ACC112 (cell line): Measurements from ENCODE around the gene DNAL4.

ENCODE experiments used
- H2AFZ ChIP-seq: fragments of 200-600 bp; sonication (generic); one replicate; pipeline ENCODE4 v1.6.0; 2017; ENCODE audit warnings: antibody characterized with exemption, low read length; ENCODE audit not compliant: unreplicated experiment
- H3K27ac ChIP-seq: fragments of 200-600 bp; sonication (generic); 2 replicates; pipeline ENCODE4 v1.5.1; 2014; ENCODE audit warnings: low read depth, mild to moderate bottlenecking, antibody characterized with exemption, low read length, moderate library complexity
- H3K27me3 ChIP-seq: fragments of 200-600 bp; sonication (generic); 2 replicates; pipeline ENCODE4 v1.6.1; 2014; ENCODE audit warnings: mild to moderate bottlenecking, antibody characterized with exemption, low read length, moderate library complexity, mixed read lengths; ENCODE audit not compliant: insufficient read depth
- H3K36me3 ChIP-seq: fragments of 200-600 bp; sonication (generic); 2 replicates; pipeline ENCODE4 v1.6.1; 2016; ENCODE audit warnings: mild to moderate bottlenecking, antibody characterized with exemption, low read length, moderate library complexity, mixed read lengths; ENCODE audit not compliant: insufficient read depth
- H3K4me1 ChIP-seq: fragments of 200-600 bp; sonication (generic); one replicate; pipeline ENCODE4 v1.6.1; 2016; ENCODE audit warnings: low read length, mixed read lengths; ENCODE audit not compliant: insufficient read depth, unreplicated experiment, control insufficient read depth
- H3K4me3 ChIP-seq: fragments of 200-600 bp; sonication (generic); 2 replicates; pipeline ENCODE4 v1.5.1; 2014; ENCODE audit warnings: mild to moderate bottlenecking, low read depth, low read length
- H3K79me2 ChIP-seq: fragments of 200-600 bp; sonication (generic); one replicate; pipeline ENCODE4 v1.6.0; 2016; ENCODE audit warnings: low read length; ENCODE audit not compliant: control insufficient read depth, unreplicated experiment, insufficient read depth

The DNAL4 gene, protein sequence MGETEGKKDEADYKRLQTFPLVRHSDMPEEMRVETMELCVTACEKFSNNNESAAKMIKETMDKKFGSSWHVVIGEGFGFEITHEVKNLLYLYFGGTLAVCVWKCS

DNA sequence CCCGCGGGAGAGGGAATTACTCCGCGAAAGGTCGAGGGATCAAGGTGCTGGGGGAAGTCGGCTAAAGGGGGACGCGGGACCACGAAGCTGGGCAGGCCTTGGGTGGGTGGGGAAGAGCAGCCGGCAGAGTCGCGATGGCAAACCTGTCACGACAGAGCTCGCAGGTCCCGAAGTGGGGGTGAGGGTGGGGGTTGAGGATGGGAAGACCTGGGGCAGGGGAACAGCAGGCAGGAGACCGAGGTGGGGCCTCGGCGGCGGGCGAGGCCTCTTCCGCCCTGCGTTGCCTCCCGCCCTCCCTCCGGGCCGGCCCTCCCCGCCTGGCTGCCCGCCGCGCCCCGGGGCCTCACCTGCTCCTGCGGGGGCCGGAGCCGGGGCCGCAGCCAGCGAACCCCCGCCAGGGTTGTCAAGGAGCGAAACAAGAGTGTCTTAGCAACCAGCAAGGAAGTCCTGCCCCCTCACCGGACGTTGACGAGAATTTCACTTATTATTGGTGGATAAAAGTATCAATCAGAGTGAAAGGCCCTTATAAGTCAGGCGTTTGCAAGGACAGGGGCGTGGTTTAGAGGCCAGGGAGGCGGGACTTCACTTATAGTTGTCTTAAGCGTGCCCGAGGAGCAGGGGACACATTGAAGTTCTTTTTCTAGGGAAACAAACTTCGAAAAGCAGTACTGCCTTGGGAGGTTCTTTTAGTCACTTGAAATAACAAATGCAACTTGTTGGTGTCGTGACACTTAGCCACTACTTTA lies at the start of gene DNAL4:
Gene DNAL4 (minus strand): TSS at position 423 of the 746 bp plus-strand sequence. CDS start 11,412 bp downstream, outside the sequence.
- Histone ChIP-seq H3K27me3 (no peaks in the 10 kb centered on the region), H3K4me3 (peak within 1 kb of the TSS; percentile 94), H3K36me3 (no peaks in the 10 kb centered on the region), H3K4me1 (peaks cover 13% of the 10 kb centered on the region), H2AFZ (peak within 1 kb of the TSS; percentile 78), H3K79me2 (peaks cover 11% of the 10 kb centered on the region), H3K27ac (peak within 1 kb of the TSS; percentile 51)

DNA sequence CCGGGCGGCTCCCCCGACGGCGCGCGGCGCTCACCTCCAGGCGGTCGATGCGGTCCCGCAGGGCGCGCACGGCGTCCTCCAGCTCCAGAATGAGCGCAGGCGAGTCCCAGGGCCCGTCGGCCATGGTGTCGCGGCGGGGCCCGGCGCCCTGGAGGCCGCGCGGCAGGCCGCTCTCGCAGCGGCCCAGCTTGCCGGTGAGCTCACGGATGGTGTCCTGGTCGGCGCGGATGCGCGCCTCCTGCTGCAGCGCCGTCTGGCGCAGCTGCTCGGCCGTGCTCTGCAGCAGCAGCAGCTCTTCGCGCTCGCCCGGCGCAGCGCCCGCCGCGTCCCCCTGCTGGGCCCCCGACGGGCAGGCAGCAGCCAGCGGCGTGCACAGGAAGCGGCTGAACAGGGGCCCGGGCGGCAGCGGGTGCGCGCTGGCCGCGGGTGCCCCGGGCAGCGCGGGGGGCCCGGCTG lies 49.3 kb upstream of the DNAL4 start:
- Histone ChIP-seq H3K4me1 (no peaks in the 10 kb centered on the region), H3K79me2 (no peaks in the 10 kb centered on the region), H3K27me3 (peaks cover 16% of the 10 kb centered on the region), H3K36me3 (no peaks in the 10 kb centered on the region), H3K4me3 (peak overlapping the region; percentile 69), H3K27ac (no peak overlapping the region), H2AFZ (no peak overlapping the region)

DNA sequence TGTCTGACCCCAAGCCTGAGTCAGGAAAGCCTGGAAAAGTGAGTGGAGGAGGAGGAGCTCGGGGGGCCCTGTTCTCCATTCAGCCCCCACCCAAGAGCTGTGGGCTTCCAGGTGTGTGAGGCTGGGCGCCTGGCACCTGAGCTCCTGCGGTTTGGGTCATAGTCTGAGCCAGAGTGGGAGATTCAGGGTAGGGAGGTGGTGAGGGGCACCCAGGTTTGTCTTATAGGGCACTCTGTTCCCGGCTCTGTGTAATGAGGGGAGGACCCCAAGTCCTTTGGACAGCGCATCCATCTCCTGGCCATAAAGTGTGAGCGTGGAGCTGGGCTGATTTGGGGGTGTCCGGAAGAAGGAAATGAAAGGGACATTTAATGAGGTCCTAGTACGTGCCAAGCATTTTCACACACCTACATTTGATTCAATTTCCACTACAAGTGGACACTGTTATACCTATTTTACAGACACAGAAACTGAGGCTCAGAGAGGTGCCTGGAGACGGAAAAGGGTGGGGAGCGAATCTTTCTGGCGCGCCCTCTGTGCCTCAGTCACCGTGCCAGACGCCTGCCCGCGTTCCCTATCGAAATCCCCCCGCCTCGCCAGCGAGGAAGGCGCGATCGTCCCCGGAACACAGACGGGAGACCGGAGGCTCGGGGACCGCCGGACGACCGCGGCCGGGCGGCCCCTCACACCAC lies 48.7 kb upstream of the DNAL4 start:
- H3K27ac ChIP-seq: no peak overlapping the region
- H3K27me3 ChIP-seq: peaks cover 16% of the 10 kb centered on the region
- no peak overlapping the region for H2AFZ ChIP-seq

DNA sequence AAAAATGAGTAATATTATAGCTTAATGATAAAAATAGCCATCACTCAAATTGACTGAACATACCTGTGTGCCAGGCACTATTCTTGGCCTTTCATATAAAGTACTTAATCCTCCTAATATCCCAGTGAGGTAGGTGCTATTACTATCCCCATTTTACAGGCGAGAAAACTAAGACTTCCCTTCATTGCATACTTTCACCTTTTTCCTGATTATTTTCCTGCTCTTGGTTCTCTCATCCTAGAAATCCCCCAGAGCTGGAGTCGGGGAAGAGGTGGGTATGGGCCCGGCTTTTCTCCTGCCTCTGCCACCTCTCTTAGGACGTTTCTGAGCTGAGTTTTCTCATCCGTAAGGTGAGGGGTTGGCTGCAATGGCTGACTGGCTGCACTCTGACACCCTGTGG lies 47.7 kb upstream of the DNAL4 start:
- Histone ChIP-seq H2AFZ (no peak overlapping the region), H3K79me2 (no peaks in the 10 kb centered on the region), H3K36me3 (no peaks in the 10 kb centered on the region), H3K4me1 (no peaks in the 10 kb centered on the region), H3K4me3 (no peak overlapping the region), H3K27me3 (peaks cover 16% of the 10 kb centered on the region), H3K27ac (no peak overlapping the region)

More for the DNA sequence above, 48.7 kb upstream of the DNAL4 start:
- H3K36me3 ChIP-seq: no peaks in the 10 kb centered on the region
- H3K79me2 ChIP-seq: no peaks in the 10 kb centered on the region
- H3K4me1 ChIP-seq: no peaks in the 10 kb centered on the region
- H3K4me3 ChIP-seq: peak overlapping the region; percentile 69

DNA sequence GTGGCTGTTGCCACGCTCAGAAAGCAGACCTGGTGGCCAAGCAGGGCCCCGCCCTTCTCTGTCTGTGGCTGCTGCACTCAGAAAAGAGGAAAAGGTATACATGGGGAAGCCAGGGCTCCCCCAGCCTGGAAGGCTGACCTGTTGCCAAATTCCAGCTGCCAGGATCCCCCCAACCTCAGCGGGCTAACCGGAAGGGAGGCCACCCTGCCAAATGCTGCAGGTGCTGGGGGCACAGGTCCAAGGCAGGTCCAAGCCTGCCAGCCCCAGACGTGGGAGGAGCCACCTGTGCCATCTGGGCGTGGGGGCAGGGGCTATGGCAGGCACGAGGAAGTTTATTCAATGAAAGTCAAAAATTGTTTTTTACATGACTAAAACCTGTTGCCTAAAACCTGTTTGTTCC lies 47.3 kb upstream of the DNAL4 start:
- no peaks in the 10 kb centered on the region for H3K79me2 ChIP-seq
- no peak overlapping the region for H3K4me3 ChIP-seq
- H2AFZ ChIP-seq: no peak overlapping the region
- no peaks in the 10 kb centered on the region for H3K36me3 ChIP-seq
- peaks cover 16% of the 10 kb centered on the region for H3K27me3 ChIP-seq
- no peak overlapping the region for H3K27ac ChIP-seq
- no peaks in the 10 kb centered on the region for H3K4me1 ChIP-seq

DNA sequence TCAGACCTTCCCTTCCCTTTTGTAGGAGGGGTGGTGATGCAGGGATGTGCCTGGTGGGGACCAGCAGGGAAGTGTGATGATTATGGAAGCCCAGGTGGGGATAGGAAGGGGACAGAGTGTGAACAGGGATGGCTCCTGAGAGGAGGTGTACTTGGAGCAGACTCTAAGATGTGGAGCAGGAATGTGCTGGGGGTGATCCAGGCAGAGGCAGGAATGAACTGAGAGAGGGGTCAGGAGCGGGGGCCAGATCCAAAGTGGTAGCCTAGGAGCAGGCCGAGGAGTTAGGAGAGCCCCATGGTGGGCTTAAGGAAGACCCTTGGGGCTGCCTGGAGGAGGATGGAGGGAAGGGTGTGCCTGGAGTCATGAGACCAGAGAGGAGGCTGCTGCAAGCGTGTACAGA lies 46.2 kb upstream of the DNAL4 start:
- no peak overlapping the region for H3K4me3 ChIP-seq
- H3K36me3 ChIP-seq: no peaks in the 10 kb centered on the region
- H3K27me3 ChIP-seq: peaks cover 16% of the 10 kb centered on the region
- H3K79me2 ChIP-seq: no peaks in the 10 kb centered on the region
- no peak overlapping the region for H3K27ac ChIP-seq
- H2AFZ ChIP-seq: no peak overlapping the region
- no peaks in the 10 kb centered on the region for H3K4me1 ChIP-seq

DNA sequence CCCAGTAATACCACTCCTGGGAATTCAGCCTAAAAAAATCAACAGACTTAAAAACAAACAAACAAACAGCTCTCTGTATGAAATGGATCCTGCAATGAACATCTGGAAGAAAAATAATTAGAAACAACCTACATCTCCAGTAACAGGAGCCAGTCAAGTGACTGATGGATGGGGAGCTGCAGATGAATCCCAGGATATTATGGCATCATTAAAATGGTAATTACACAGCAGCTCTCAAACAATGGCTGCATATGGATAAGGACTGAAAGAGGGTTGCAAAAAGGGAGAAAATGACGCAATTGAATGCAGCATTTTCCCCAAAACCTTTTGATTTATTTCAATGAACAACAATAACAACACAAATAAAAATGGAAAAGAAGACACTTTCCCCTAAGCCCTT lies 45.7 kb upstream of the DNAL4 start:
- Histone ChIP-seq H3K4me3 (no peak overlapping the region), H3K27ac (no peak overlapping the region), H2AFZ (no peak overlapping the region), H3K27me3 (peaks cover 16% of the 10 kb centered on the region), H3K79me2 (no peaks in the 10 kb centered on the region), H3K4me1 (no peaks in the 10 kb centered on the region), H3K36me3 (no peaks in the 10 kb centered on the region)

DNA sequence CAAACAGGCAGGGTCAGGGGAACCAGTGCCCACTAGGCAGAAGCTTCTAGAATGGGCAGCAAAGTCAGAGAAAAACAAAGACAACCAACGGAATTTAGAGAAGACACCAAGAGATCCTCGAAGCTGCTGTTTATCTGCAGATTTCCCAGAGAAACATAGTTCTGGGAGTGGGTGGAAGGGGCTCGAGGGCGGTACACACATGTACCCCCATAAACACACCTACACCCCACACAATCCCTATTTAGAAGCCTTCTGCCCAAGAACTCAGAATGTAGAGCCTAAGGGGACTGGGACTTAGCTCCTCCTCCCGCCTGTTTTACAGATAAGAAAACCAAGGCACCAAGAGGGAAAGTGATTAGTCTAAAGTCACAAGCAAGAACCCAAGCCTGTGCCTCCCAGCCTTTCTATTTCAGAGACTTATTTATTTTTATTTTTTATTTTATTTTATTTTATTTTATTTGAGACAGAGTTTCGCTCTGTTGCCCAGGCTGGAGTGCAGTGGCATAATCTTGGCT lies 43.5 kb upstream of the DNAL4 start:
- H3K27me3 ChIP-seq: peaks cover 9% of the 10 kb centered on the region
- no peaks in the 10 kb centered on the region for H3K36me3 ChIP-seq
- H2AFZ ChIP-seq: no peak overlapping the region

DNA sequence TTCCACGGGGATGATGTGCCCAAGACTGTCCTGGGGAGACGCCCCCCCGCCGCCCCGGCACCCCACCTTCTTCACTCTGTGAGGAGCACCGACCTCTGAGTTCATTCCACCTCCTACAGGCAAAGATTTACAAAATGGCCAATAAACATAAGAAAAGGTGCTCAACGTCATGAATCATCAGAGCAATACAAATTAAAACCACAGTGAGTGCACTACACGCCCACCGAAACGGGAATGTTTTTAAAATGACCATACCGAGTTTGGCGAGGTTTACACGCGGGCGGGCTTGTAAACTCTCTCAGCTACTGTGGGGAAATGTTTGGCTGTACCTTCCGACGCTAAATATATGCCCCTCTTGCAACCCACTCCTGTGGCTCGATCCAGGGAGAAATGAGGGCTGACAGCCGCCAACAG lies 42.0 kb upstream of the DNAL4 start:
- H3K27ac ChIP-seq: no peak overlapping the region
- H3K27me3 ChIP-seq: no peaks in the 10 kb centered on the region
- H3K36me3 ChIP-seq: no peaks in the 10 kb centered on the region
- no peaks in the 10 kb centered on the region for H3K79me2 ChIP-seq
- no peak overlapping the region for H3K4me3 ChIP-seq
- no peak overlapping the region for H2AFZ ChIP-seq
- H3K4me1 ChIP-seq: no peaks in the 10 kb centered on the region

More for the DNA sequence above, 43.5 kb upstream of the DNAL4 start:
- Histone ChIP-seq H3K4me3 (no peak overlapping the region), H3K79me2 (no peaks in the 10 kb centered on the region), H3K4me1 (no peaks in the 10 kb centered on the region), H3K27ac (no peak overlapping the region)

DNA sequence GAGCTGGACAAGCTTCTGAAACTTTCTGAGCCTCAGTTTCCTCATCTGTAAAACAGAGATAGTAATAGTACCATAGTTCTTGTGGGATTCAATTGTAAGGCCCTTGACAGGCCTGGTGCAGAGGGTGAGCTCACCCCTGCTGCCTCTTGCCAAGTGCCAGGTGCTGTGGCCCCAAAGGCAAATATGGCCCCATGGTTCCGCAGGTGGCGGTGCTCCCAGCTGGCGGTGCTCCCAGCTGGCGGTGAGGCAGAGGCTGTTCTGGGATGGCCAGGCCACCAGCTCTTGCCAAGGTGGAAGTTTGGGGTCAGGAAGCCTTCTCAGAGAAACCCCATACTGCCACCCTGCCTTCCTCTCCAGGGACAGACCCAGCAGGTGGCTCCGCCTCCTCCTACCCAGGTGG lies 41.0 kb upstream of the DNAL4 start:
- H3K4me3 ChIP-seq: no peak overlapping the region
- H3K27ac ChIP-seq: no peak overlapping the region
- no peaks in the 10 kb centered on the region for H3K36me3 ChIP-seq
- H2AFZ ChIP-seq: no peak overlapping the region
- H3K79me2 ChIP-seq: no peaks in the 10 kb centered on the region
- no peaks in the 10 kb centered on the region for H3K27me3 ChIP-seq
- no peaks in the 10 kb centered on the region for H3K4me1 ChIP-seq
